Activated CD4-positive, alpha-beta T cell treated with anti-CD3 and anti-CD28 coated beads, Interleukin-2, Interleukin-4, amounts not matched to agents 100 ng/mL and 50 ng/mL, durations not matched to agents 16 hours and 8 hours (primary cell): ENCODE measurements around the gene BMP7.
"Not testable (repeated sequence)": the region's sequence is repeated elsewhere in the genome, so short reads cannot be mapped to it uniquely, and the experiment has no call there.

Experiments
- DNase-seq: peaks from one replicate; pipeline ENCODE4 v3.0.0-alpha.2; 2020; ENCODE audit warnings: low spot score

BMP7 gene

DNA sequence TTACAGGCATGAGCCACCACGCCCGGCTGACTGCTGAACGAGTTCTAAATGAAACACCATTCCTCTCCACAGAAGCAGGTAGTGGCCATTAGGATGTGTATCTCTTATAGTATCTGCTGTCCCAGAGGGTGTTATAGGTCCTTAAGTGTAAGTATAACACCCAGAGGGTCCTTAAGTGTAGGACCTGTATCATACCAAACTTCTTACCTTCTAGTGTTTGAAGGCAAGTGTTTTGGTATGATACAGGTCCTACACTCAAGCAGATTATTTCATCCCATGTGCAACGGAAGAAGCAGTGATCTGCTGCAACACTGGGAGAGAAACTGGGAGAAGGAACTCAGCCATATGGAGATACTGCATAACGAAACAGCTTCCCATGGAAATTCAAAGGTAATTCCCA, 17.4 kb downstream of the BMP7 start:
- no peak for DNase-seq

DNA sequence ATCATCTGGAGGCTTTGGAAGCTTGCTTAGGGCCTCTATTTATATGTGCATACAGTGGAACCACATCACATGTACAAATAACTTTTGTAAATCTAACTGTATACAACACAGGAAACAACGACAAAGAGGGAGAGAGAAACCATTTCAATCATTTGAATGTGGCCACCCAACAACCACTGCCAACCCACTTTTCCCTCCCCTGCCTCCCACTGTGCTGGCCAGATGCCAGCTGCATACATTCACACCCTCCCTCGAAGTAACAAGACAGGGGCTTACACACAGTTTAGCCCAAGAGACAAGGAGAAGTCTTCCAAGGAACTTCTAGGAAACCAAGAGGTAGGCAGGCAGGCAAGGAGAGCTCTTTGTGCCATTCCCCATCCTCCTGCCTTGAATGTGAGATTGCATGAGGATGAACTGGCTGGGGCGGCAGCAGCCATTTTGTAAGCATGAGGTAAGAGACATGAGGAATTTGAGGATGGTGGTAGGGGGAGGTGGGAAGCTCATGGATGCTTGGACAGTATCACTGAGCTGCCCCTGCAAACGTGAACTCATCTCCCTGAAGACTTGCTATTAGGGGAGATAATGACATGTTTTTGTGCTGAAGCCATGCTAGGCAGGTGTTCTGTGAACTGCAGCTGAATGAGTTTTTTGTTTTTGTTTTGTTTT, 18.2 kb downstream of the BMP7 start:
- no peak for DNase-seq

DNA sequence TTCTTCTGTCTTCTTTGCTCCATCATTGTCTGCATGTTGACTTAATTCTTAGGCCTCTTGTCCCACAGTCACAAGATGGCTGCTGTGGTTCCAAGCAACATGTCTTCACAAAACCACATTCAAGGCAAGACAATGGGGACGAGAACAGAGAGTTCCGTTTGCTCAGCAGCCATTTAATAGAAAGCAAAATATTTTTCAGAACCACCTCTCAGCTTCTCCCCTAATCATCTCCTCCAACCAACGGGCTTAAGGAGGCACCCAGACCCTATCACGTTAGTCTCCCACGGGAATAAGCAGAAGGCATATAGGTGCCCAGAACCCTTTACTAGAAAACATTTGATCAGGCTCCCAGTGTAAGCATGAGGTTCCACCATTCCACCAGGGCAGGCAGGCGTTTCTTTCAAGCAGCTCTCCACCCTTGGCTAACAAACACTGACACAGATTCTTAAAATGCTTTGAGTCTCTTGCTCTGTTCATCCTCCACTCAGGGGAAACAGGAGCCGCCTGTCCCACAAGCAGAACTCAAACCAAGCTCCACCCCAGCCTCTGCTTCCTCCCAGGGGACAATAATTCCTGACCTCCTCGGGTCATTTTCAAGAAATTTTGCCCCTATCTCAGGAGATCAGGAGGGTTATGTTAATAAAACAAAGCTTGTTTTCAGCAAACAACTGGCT, 19.0 kb downstream of the BMP7 start:
- DNase-seq: no peak

GRCh38 chr20:57245997-57246396, 20.4 kb downstream of the BMP7 start:
- DNase-seq: no peak

GRCh38 chr20:57244627-57245214, 21.7 kb downstream of the BMP7 start:
- no peak for DNase-seq

DNA sequence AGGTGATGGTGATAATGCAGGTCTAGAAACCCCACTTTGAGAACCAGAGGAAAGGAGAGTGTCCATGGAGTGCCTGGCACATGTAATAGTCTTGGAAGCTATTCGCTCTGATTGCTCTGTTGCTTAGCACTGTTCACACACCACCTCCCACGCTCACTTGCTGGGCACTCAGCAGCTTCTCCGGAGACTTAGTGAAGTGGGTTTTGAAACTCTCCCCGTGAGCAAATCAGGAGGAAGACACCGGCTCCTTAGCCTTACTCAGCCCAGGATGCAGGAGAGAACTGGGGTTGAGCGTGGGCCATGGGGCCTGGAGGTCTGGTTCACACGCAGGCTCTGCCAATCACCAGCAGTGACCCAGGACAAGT, 22.2 kb downstream of the BMP7 start:
- DNase-seq: no peak

GRCh38 chr20:57243480-57244220, 22.8 kb downstream of the BMP7 start:
- no peak for DNase-seq

- no peak for DNase-seq
These were observed 24.0 kb downstream of the BMP7 start for GRCh38 chr20:57242414-57242813.

- no peak for DNase-seq
These were observed 25.0 kb downstream of the BMP7 start for GRCh38 chr20:57241363-57241991.

GRCh38 chr20:57240581-57241362, 25.7 kb downstream of the BMP7 start:
- DNase-seq: no peak

- not testable (repeated sequence) for DNase-seq
These were observed 26.7 kb downstream of the BMP7 start for GRCh38 chr20:57239725-57240124.

- not testable (repeated sequence) for DNase-seq
These were observed 27.1 kb downstream of the BMP7 start for GRCh38 chr20:57239324-57239723.

DNA sequence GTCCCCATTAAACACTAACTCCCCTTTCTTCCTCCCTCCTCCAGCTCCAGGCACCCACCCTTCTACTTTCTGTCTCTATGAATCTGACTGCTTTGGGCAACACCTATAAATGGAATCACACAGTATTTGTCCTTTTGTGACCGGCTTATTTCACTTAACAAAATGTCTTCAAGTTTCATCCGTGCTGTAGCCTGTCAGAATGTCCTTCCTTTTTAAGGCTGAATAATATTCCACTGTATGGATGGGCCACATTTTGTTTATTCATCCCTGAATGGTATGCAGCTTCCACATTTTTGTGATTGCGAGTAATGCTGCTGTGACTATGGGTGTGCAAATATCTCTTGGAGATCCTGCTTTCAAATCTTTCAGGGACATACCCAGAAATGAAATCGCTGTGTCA, 28.4 kb downstream of the BMP7 start:
- DNase-seq: no peak

- DNase-seq: no peak
These were observed 28.9 kb downstream of the BMP7 start for GRCh38 chr20:57237585-57237953.

DNA sequence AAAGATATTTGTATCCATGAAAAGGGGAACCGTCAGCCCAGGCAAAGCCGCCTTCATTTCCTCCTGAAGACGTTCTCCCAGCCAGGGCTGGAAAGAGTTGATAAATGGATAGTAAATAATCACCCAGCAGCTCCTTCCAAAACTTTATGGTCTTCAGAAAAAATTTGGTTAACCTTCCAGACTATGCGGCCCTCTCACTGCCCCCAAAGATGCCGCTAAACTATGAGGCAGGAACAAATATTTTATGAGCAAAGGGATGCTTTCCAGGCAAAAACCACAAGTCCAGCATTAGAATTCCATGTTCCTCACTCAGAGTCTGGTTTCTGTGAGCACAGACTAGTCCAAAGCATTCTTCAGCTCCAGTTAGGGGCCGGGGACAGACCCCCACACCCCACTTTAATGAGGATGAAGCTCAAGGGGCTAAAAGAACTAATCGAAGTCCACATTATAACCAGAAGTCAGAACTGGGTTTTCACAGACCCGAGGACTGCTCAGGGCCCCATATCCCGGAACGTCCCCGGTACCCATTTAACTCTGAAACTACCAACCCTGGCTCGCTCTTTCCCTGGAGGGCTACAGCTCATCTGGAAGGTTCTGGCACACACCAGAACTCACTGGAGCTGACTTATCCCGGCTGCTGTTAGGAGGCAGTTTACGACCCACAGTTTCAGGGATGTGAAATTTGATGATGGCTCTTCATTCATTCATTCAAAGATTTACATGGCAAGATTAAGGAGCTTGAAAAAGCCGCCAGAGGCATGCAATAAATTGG, 29.4 kb downstream of the BMP7 start:
- no peak for DNase-seq

DNA sequence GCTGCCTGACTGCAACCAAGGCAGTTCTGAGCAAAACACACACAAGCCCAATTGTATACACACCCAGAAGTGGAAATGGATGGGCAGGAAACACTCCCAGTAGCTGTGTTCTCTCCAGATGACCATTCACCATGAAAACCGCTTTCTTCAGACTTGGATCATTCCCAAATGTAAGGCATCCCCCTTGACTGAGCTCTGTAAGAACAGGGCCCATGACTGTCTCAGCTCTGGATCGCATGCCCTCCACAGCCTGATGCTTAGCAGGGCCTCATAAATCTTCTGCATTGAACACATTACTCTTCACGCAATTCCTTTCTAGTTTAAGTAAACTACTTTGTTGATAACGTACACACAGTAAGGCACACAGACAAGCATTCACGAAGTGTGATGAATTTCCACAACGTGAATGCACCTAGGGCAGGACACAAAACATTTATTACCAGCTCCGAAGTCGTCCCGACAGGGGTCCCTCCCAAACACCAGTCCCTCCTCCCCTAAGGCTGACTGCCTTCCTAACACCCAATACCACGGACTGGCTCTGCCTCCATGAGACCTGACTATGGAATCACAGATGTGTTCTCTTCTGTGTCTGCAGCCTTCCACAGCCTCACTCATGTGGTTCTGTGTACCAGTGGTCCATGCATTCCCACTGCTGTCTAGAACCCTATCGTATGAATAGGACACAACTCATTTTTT, 31.7 kb downstream of the BMP7 start:
- no peak for DNase-seq

DNA sequence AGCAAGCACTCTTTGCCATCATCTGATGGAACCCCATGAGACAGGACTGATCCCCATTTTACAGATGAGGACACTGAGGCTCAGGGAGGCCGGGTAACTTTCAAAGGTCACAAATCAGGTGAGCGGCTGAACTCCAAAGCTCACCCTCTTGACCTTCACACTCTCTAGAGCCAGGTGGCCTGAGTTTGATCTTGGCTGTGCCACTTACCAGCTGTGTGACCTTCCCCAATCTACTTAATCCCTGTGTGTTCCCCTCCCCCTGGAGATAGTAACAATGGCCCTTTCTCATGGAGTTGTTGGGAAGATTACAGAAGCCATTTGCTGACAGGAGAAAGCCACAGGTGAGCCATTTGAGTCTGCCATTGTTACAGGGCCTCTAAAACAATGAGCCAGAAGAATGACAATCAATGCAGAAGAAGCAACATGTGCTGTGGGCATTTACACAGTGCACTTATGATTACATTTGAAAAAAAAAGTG, 34.5 kb downstream of the BMP7 start:
- DNase-seq: no peak

- no peak for DNase-seq
These were observed 35.3 kb downstream of the BMP7 start for GRCh38 chr20:57231161-57231560.

DNA sequence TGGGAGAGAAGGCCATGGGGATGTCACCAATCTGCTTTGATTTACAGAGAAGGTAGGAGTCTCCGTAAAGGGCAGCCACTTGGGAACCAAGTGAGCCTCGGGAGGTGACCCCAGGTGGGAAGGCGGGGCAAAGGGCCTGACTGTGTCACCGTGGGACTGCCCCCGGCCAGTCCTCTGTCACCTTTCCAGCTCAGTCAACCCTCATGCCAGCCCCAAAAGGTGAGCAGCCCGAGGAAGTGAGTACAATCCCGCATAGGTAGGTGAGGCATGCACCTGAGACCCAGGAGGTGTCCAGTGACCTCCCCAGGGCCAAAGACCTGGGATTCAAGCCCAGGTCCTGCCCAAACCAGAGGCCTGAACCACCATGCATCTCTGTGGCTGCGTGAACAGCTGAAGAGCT, 36.2 kb downstream of the BMP7 start:
- no peak for DNase-seq

- no peak for DNase-seq
These were observed 37.0 kb downstream of the BMP7 start for GRCh38 chr20:57229490-57229889.
